EH (cell line): ENCODE data around the gene DPP3.

Experiments
- DNase-seq: peaks from one replicate; pipeline ENCODE4 v3.0.0-alpha.2; 2015; ENCODE audit warnings: low read depth

DPP3 gene

DNA sequence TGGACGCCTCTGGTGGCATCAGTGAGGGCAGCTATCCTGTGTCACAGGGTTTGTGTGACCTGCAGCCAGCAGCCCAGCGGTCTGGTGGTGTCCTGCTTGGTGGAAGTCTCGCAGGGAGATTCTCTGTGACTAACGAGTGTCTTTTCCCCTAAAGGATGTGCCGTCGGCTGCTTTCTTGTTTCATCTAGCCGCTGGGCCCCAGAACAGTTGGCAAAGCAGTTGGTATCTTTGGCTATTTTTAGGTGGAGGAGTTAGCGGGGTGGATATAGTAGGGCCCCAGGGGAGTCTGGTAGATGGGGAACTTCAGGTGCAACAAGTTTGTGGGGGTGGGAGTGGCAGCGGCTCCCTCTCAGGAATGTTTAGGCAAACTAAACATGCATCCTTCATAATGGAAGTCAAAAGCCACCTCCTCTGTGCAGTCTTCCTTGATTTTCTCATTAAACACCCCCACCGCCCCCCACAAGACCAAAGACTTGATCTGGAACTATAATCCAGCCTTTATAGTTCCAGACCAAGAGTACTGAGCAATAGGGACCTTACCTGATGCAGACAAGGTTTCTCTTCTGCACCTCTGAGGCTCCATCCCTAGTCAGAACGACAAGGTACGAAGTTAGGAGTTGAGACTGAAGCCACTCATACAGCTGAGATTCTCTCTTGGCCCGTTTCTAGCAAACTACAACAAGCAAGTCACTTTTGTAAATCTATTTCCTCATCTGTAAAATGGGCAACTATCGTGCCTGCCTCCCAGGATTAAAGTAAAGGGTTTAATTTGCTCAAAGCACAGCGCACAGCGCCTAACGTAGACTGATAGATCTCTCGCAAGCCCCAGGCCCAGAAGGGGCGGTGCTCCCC lies 14.6 kb upstream of the DPP3 start:
- no peak for DNase-seq

DNA sequence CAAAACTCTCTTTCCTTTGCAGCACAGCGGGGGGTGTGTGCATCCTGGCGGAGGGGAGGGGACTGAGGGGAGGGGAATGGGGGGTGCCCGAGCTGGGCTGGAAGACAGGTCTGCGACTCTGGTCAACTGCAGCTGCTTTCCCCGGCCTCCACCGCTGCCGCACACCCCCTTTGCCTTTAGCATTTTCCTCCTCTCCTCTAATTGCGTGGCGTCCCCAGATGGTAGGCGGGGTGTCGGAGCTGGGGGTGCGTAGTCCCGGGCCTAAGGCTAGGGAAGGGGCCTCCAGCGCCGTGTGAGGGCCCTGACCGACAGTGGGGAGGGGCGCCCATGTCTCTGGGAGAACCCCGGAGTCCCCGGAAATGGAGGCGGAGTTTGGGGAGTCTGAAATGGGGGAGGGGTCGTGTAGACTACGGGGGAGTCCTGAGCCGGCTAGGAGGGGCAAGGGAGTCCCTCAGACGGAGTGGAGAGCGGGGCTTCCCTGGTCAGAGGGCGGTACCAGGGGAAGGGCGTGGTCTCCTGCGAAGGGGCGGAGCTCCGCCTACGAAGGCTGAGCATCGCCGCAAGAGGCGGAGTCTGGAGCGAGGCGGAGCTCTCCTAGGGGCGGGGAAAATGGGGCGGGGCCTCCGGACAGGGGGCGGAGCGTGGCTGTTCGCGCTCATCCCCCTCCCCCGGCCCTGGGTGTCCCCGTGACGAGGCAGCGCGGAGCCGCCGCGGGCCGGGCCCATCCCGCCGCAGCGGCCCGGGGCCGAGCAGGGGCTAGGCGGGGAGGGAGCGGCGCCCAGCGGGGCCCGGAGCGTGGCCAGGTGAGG lies 13.8 kb upstream of the DPP3 start, which contains the start of gene PELI3:
Gene PELI3 (plus strand): TSS at position 681 of the 809 bp plus-strand sequence. CDS start 1,224 bp downstream, outside the sequence.
- peak; percentile 92 for DNase-seq

DNA sequence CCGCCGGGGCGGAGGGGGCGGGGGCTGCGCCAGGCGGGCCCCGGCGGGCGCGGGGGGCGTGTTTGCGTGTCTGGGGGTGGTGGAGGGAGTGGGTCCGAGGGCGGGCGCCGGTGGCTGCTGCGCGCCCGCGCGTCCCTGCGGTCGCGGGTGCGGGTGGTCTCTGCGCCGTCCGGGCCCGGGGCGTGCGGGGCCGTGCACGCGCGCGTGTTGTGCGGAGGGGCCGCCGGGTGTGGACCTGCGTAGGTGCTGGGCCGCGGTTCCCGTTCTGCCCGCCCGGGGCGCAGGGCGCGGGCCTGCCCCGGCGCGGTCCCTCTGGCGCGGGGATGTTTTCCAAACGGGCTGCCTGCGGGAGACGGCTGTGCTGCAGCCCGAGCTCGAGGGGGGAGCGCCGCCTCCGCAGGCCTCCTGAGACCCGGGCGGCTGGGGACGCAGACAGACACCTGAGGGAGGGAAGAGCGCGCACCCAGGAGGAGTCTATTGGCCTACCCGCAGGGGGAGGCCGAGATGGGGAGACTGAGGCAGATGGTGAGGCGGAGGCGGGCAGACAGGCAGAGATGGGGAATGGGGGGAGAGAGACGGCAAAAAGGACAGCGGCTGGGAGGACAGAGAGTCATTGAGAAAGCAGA lies 13.1 kb upstream of the DPP3 start:
- peak; percentile 53 for DNase-seq

DNA sequence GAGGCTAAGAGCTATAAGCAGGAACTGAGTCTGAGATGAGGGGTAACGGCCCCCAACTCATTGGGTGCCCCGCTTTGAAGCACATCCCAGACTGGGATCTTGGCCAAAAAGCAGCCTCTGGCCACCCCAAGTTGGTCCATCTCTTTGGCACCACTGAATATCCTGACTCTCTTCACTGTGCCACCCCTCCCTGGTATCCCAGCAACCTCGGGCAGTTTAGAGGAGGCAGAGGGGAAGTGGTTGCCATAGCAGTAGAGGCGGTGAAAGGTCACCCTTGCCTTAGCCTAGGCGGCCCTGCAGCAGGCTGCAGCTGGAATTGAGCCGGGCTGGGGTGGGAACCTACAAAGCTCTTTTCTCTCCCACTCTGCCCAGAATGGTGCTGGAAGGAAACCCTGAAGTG lies 12.5 kb upstream of the DPP3 start:
- peak; percentile 29 for DNase-seq

DNA sequence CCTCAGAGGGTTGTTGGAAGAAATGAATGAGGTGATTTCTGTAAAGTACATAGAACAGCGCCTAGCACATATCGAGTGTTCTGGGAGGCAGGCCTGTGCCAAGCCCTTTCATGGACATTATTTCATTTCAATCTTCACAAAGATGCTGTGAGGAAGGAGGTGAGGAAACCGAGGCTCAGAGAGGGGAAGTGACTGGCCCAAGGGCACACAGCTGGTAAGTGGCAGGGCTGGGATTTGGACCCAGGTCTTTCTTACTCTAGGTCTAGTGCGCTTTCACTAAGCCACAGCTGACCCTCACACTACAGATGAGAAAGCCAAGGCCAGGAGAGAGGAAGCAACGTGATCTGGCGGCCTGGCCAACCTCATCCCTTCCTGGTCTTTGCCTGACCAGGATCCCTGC lies 11.5 kb upstream of the DPP3 start:
- no peak for DNase-seq

DNA sequence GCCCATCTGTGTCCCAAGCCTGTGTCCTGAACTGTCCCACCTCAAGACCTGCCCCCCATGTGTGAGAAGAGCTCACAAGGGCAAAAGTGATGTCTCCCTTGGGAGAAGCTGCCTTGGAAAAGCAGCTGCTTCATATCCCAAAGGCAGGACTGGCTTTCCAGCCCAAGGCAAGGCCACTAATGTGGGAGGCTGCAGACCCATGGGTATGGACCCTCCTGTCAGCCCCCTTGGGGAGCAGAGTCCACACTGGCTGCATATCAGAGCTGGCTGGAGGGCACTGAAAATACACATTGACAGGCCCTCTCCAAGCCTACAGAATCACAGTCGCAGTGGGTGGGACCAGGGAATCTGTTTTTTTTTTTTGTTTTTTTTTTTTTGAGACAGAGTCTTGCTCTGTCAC lies 10.8 kb upstream of the DPP3 start:
- no peak for DNase-seq

DNA sequence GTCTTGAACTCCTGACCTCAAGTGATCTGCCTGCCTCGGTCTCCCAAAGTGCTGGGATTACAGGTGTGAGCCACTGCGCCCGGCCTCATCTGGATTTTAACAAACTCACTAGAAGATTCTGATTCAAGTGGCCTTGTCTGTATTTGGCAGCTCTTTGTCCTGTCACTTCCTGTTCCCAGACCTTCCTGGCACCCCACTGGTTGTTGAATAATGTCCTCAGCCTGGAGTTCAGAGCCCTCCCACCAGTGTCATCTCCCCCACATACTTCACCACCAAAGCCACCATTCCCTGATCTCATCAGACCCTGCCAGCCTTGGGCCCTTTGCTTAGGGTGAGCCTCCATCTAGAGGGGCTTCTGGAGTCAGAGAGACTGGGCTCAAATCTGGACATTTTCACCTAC lies 10.2 kb upstream of the DPP3 start:
- peak; percentile 28 for DNase-seq

DNA sequence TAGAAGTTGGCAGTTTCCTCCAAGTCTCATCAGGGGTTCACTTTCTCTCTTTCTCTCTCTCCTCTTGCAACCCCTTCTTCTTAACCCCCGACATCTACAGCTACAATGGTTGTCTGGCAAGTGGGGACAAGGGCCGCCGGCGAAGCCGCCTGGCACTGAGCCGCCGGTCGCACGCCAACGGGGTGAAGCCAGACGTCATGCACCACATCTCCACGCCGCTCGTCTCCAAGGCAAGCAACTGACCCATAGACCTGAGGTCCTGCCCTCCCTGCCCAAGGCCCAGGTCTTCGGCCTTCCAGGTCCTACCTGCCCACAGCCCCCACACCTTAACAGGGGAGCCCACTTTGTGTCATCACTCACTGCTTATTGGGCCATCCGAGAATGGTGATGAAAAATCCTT lies 9.1 kb upstream of the DPP3 start:
- no peak for DNase-seq

DNA sequence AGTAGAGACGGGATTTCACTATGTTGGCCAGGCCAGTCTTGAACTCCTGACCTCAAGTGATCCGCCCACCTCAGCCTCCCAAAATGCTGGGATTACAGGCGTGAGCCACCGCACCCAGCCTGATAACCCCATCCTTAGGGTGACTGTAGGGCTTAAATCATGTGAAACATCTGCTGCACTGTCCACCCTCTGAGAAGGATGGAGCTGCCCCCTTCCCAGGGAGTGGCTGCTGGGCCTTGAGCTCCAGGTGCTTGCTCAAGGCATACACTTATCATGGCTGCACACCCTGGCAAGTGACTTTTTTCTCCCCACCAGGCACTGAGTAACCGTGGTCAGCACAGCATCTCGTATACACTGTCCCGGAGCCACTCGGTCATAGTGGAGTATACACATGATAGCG lies 8.2 kb upstream of the DPP3 start:
- no peak for DNase-seq

DNA sequence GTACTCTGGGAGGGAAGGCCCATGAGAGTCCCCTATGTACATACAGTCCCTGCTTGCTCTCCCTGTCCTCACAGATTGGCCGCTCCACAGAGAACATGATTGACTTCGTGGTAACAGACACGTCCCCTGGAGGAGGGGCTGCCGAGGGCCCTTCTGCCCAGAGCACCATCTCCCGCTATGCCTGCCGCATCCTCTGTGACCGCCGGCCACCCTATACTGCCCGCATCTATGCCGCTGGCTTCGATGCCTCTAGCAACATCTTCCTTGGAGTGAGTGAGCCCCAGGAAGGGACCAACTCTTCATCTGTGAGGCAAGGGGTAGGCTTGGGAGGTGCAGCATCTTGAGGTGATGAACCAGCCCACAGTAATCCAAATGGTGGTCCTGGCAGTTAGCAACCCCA lies 7.1 kb upstream of the DPP3 start:
- DNase-seq, result no peak

DNA sequence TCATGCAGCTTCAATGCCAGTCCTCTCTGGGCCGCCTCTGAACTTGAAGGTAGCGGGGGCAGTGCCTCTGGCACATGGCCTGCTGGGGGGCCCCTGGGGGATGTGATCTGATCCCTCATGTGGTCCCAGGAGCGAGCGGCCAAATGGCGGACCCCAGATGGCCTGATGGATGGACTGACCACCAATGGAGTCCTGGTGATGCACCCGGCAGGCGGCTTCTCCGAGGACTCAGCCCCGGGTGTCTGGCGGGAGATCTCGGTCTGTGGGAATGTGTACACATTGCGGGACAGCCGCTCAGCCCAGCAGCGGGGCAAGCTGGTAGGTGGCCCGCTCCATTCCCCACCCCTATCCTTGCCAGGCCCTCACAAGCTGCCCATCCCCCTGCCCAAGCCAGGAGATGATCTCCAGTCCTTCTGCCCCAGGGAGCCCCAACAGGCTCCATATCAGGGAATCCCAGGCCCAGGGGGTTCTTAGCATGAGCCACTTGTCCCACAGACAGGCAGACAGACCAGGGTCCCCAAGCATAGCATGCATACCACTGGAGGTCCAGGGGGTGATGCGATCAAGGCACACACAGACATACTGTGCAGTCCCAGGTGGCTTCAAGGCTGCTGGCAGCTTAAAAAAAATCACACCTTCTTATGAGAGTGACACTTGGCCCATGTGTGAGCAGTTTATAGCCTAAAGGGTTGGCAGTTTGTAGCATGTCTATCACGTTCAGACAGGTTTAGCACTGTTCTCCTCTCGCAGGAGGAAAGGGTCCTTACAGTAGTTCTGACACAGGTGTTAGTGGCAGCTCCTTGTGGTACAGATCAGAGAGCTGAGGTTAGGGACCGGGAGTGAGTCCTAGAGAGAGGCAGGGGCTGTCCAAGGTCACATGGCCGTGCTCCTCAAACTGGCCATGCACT lies 6.4 kb upstream of the DPP3 start:
- DNase-seq, result no peak

DNA sequence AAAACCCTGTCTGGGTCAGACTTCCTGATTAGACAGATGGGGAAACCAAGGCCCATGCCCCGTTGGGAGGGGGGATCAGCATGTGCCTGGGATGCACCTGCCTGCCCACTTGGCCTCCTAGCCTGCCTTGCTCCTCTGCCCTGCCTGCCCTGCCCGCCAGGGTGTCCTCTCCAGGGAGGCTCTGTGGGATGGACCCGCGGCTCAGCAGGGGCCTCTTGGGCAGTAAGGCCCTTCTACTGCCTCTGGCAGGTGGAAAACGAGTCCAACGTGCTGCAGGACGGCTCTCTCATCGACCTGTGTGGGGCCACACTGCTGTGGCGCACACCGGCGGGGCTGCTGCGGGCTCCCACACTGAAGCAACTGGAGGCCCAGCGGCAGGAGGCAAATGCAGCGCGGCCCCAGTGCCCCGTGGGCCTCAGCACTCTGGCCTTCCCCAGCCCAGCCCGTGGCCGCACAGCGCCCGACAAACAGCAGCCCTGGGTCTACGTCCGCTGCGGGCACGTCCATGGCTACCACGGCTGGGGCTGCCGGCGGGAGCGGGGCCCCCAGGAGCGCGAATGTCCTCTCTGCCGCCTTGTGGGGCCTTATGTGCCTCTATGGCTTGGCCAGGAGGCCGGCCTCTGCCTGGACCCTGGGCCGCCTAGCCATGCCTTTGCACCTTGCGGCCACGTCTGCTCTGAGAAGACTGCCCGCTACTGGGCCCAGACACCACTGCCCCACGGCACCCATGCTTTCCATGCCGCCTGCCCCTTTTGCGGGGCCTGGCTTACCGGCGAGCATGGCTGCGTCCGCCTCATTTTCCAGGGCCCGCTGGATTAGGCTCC lies 4.7 kb upstream of the DPP3 start:
- no peak for DNase-seq

DNA sequence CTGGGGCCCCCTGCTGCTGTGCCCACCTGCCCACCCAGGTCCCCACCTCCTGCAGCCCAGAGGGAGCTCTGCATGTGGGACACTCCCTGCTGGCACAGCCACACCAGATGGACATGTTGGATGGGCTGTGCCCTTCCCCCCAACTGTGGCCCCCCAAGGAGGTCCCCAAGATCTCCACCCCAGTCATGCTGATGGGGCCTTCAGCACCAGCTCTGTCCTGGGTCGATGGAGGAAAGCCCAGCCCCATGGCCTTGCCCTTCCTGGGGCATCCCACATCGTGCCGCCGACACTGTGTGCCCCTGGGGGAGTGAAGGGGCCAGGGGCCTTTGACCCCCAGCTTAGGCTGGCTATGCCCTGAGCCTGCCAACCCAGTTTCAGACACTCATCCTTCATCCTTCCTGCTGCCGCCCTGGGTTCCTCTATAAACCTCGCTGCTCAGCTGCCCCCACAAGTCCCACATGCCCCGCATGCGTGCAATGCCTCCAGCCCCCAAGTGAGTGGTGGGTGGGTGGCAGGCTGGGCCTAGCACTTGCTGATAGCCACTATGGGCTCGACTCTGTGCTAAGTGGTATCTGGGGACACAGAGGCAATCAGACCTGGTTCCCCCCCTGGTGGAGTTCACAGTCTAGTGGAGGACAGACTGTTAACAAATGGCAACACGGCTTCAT lies 3.9 kb upstream of the DPP3 start:
- DNase-seq, result no peak

DNA sequence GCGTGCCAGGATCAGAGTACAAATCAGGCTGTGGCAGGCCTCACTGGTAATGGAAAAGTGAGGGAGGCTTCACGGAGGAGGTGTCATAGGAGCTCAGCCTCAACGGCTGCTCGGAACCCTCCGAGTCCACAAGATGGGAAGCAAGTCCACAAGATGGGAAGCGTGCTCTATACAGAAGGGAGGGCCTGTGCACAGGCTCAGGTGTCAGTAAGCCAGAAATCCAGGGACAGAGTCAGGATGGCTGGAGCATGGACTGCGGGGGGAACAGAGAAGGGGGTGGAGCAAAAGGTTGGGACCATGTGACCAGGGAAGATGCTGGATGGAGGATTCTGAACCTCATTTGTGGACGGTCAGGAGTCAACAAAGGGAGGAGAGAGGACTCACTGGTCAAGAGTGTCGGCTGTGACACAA lies 3.4 kb upstream of the DPP3 start:
- DNase-seq, result no peak

DNA sequence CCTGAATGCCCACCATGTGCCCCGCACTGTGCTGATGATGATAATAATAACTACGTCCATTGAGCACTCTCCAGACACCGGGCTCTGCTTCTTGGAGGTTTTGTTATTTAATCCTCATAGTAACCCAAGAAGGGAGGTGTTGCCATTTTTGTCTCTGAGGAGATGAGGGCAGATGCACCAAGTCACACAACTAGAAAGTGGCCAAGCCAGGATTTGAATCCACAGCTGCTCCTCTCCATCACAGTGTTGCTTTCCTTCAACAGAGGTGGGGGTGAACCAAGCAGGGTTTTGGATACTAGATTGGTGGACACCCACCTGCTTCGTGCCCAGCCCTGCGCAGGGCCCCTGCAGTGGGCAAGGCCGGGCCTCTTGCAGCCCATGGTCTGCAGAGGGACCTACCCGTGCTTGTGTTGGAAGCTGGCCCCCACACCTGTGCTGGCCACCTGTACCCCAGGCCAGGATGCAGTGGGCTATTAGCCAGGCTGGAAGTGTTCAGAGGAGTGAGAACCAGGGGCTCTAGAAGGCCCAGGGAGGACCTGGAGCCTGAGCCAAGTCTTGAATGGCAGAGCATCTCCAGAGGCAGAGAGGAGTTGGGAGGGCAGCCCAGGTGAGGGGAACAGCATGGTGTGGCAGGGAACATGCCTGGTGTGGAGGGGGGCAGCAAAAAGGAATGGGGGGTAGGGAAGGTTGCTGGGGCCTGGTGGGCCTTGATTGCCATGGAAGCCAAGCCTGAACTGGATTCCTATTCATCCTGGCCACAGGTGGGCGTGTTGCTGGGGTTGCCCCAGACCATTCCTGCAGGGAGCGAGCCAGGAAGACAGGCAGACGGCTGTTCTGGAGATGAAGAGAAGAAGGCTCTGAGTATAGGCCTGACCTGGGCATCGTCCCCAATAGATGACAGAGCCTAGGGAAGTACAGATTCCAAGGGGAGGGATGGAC lies 2.7 kb upstream of the DPP3 start:
- DNase-seq, result no peak

DNA sequence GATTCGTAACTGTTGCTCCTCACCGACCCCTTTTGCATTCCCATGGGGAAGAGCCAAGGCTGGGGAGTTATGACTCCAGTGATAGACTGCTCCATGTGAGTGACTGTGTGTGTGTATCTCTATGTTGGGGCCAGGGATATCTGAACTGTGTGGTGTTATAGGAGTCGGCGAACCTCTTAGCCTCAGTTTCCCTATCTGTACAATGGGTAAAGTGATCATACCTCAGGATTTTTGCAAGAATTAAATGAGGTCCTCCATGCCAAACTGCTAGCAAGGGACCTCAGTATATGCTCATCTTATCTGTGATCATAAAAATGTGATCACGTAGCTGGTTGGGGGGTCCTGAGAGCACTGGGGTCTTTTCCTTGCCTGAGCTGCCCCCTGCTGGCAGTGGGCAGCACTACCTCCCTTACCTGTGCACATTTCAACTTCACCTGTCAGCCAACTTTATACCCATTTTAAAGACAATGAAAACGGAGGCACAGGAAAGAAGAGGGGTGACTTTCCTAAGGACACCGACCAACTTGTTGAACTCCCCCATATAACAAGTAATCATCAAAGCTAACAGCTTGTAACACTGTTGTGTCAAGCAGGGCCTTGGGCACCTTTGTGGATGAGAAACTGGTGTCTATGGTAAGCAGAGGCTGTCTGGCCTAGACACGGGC lies 1.4 kb upstream of the DPP3 start:
- peak; percentile 20 for DNase-seq

DNA sequence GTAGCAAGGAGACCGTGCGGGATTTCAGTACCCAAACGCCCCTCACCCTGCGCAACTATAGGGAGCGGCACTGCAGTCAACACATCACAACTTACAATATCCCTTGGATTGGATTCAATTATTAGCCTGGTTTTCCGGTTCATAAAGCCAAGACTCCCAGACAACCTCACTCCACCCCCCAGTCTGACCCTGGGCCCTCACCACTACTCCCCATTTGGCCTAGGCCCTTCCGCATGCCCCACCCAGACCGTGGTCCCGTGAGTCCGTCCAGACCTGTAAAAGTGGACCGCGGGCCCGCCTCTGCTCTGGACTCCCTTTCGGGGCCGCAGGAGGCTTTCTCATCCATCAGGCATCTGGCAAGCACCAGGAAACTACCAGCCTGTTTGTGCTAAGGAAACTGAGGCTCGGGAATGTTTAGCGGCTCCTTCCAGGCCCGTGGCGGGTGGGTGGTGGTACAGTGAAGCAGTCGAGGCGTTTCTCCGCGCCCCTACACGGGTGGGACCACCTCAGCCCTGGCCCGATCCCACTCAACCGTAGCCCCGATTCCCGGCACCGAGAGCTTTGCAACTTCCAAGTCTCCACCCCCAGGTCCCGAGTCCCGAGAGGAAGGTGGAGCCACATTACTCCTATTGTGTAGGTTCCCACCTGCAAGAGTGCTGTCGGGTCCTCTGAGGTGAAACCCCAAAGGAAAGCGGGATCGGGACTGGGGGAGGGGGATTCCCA lies 679 bp upstream of the DPP3 start:
- DNase-seq, result peak; percentile 55
